AML-193 (cell line): ENCODE results near the gene GPER1.

Experiments used
- DNase-seq, 2 experiments: peaks; one replicate each; lab custom pipeline; 2025; lab: John Stamatoyannopoulos, UW

GPER1 gene

GRCh38 chr7:1054438-1054837 is 33.5 kb upstream of the GPER1 start:
- DNase-seq, result no peak

GRCh38 chr7:1054861-1055450 is 33.0 kb upstream of the GPER1 start:
- no peak for DNase-seq

GRCh38 chr7:1055491-1055955 is 32.4 kb upstream of the GPER1 start:
- DNase-seq, result no peak

DNA sequence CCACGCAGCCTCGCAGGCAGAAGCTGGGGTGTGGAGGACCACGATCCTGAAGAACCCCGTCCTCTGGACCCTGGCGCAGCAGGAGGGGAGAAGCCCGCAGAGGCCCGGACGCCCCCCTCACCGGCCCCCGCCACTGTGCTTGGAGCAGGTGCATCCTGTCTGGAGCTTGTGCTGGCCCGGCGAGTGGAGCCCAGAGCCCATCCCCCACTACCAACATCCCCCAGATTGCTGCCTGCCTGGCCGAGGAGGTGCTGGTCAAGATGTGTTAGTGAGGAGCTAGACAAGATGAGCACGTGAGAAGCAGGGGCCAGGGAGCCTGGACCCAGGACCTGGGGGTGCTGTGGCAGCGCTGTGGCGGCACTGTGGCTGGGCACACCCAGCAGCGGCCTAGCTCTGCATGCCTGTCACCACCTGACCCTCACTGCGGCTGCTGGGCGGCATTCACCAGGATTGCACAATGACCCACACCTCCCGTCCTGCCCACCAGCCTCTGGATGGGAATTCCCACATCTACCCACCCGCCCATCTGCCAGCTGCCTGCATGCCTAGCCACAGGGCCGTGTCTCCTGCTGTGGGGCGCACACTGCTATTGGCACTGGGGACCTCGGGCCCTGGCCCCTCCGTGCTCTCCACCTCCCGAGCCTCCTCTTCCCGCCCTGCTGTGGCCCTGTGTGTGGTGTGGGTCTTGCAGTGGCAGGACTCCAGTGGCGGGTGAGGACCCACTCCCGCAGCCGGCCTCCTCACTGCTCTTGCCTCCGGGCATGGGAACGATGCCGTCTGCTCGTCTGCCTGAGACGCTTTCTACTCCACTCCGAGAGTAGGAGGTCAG is 31.7 kb upstream of the GPER1 start:
- DNase-seq, result no peak

GRCh38 chr7:1056785-1057410 is 31.0 kb upstream of the GPER1 start:
- no peak for DNase-seq

- no peak for DNase-seq
Measured at GRCh38 chr7:1057416-1058291, 30.3 kb upstream of the GPER1 start.

- no peak for DNase-seq
Measured at GRCh38 chr7:1058311-1058710, 29.6 kb upstream of the GPER1 start.

DNA sequence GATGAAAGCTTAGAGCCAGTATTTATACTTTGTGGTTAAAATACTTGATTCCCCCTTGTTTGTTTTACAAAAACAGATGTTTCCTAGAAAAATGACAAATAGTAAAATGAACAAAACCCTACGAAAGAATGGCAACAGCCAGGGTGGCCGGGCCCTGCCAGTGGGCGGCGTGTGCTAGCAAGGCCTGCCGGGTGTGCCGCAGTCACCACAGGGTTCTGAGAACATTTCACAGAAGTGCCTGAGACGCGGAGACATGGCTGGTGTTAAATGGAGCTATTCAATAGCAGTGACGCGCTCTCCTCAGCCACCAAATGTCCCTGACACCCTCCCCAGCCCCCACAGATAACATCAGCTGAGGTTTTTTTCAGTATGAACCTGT is 29.1 kb upstream of the GPER1 start:
- DNase-seq, result no peak

DNA sequence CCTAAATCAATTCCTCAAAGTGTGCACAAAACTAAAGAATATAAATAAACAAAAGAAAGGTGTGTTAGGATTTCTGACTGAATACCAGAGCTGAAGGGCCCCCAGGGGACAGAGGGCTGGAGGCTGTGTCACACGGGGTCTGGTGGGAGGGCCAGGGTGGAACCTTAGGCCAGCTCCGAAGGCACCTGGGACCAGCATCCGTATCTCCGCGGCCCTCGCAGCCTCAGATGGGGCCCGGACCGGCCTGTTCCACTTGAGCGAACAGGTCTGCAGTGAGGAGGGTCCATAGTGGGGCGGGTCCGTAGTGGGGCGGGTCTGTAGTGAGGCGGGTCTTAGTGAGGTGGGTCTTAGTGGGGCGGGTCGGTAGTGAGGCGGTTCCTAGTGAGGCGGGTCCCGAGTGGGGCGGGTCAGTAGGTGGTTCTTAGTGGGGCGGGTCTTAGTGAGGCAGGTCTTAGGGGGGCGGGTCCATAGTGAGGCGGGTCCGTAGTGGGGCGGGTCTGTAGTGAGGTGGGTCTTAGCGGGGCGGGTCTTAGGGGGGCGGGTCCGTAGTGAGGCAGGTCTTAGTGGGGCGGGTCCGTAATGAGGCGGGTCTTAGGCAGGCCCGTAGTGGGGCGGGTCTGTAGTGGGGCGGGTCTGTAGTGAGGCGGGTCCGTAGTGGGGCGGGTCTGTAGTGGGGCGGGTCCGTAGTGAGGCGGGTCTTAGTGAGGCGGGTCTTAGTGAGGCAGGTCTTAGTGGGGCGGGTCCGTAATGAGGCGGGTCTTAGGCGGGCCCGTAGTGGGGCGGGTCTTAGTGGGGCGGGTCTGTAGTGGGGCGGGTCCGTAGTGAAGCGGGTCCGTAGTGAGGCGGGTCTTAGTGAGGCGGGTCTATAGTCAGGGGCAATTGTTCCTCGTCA is 28.5 kb upstream of the GPER1 start:
- no peak for DNase-seq

DNA sequence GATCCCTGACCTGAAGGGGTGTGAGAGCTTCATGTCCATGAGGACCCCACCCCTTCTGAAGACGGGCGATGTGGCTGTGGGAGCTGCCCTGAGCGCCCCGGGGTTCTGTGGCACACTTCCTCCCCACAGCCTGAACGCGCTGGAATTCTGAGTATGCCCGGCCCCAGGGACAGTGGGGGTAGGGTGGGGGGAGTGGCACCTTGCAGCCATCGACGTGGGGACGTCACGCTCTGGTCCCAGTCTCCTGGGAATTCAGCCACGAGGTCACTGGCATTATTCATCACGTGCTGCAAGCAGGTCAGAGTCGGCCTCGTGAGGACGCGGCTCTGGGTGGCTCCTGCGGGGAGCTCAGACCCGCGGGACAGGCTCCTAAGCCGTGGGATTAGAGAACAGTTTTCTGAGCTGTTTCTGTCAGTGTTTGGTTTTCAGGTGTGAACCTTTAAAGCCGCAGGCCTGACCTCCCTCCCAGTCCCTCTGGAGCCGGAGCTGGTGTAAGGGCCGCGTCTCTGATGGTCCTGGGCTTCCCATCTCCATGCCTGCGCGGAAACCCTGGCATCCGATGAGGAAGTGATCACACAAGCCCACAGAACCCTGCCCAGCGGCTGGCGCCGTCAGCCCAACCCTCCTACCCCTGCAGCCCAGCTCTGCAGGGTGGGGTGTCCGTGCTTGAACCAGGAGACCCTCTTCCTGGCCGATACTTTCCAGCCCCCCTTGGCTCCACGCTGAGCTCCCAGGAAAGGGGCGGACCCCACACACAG is 27.4 kb upstream of the GPER1 start:
- DNase-seq, result no peak

DNA sequence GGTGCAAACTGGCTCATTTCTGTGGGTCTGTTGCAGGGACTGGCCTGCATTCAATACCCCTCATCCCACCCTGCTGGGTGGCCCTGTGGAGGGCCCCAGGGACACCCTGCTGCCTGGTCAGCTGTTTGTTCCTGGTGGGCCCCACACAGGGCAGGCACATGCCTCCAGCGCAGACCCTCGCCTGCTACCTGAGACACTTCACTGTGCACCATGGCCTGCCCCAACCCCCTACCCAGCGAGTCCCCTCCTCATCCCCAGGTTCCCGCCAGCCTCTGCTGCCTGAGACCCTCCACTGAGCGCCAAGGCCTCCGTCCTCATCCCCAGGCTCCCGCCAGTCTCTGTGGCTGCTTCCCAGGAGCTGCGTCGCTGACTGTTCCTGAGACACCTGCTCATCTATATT is 26.7 kb upstream of the GPER1 start:
- DNase-seq, result no peak

DNA sequence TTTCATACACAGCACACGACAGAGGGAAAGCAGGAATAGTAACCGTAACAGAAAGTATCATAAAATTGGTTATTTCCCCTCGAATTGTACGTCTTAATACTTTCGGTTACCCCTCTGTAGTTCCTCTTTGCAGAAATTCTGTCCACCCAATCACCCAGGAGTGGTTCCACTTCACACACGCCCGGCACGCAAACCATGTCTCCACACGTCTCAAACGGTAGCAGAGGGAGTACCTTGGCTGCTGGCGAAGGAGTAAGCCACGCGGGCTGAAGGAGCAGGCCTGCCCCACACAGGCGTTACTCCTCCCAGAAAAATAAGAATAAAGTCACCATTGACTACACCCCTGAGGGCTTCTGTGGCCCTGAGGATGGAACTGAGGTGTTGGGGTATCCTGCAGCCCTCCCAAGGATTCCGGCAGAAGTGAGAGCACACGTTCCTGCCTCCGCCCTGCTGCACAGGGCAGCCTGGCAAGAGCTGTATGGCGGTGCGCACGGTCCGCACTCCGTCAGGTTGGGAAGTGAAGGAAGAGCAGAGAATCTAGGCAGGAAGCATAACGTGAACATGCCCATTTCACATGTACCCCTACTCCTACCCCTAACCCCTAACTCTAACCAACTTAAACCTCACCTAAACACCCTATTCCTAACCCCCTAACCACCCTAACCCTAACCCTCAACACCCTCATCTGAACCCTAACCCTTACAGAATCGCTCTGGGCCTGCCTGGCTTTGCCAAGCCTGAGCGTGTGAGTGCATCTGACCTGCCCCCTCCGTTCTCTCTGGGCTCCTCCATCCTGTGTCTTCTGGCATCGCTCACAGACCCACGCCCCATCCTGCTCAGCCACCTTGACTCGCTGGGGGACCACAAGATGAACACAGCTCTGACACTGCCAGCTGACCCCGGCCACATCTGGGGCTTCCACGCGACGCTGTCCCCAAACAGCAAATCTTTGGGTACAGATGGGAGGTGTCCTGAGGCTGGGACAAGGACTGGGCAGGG is 25.3 kb upstream of the GPER1 start:
- DNase-seq, result no peak

DNA sequence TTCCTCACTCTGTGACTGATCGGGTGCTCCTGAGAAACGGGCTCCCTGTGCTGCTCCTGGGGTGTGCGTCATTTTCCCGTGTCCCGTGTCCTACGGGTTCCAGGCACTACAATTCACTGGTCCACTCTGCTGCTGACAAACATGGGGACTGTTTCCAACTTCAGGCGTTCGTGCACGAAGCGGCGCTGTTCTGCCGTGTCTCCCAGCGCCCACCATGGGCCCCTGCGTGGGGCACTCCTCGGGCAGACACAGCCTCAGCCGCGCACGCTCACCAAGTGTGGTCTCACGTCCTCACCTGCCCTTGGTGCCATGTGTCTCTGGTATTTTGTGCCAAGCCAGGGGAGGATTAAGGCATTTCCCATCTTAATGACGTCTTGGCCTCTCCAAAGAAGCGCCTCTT is 24.6 kb upstream of the GPER1 start:
- no peak for DNase-seq

DNA sequence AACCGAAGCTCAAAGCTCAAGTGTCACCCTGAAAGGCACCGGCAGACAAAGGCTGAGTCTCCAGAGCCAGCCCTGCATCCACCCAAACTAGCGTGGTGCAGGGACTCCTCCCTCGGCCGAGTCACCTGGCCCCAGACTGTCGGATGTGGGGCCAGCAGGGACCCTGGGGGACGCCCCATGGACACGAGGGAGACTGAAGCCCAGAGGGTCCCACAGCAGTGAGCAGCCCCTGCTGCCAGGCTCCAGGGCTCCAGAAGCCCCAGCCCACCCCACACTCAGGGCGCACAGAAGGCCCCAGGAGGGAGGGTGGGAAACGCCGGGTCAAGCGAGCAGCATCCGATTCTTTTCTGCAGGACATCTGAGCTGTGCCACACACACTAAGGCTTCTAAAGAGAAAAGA is 23.3 kb upstream of the GPER1 start:
- DNase-seq, result no peak

GRCh38 chr7:1065263-1065584 is 22.7 kb upstream of the GPER1 start:
- DNase-seq, result no peak

GRCh38 chr7:1065585-1066241 is 22.2 kb upstream of the GPER1 start:
- DNase-seq, result peak; percentile 34 to 47

DNA sequence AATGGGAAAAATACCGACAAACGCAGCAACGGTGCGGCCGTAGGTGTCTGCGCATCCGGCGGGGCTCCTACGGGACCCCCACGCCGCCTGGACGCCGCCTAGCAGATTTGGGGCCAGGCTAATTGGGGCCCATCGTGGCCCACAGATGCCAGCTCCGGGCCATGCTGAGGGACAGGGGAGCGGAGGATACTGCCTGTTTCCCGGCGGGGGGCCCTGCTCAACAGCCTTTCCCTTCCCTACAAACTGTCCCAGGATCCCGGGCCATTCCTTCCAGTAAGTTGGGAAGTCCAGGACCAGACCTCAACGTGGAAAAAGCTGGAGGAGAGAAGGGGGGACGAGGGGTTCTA is 21.7 kb upstream of the GPER1 start:
- DNase-seq, result no peak

DNA sequence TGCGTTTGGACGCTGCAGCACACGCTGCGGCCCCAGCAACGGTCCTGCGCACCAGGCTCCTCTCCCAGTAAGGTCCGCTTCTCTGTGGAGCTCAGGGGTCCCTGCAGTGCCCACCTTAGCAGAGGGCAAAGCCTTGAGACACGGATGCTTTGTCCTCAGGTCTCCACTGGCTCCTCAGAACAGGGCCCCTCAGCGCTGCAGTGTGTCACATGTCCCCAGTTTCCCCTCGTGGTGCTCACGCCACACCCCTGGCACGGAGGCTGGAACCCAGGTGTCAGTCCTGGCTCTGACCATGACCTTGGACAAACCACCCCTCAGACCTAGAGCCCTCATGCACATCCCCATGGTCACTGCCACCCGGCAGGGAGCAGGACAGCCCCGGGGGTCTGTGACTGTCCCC is 19.9 kb upstream of the GPER1 start:
- no peak for DNase-seq

DNA sequence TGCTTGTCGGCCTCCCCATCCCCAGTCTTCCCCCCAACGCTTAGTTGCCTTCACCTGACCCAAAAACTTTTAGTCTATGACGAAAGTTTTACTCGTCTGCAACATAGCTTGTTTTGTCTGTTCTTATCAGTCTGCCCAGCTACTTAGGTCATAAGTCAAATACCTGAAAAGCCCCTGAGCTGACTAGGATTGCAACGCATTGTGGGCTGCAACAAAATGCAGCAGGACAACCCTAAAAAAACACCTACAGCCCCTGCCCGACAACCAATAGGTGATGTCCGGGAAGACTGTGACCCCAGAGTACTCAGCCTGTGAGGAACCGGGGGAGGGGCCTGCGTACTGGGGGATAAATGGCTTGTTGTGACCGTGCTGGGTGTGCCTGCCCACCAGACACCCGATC is 19.3 kb upstream of the GPER1 start:
- no peak for DNase-seq
